K562 (cell line): Measurements from ENCODE around the gene NCKAP1. TPM values are rescaled to one million over a fixed set of nuclear protein-coding genes. Genes with fewer than 3 reads are reported as not detected.

Experiments used
- DEAF1 ChIP-seq: fragments of 450-650 bp; formaldehyde crosslinking; IDR thresholded peaks from 2 replicates; pipeline ENCODE4 v1.4.0; 2020; ENCODE audit warnings: mild to moderate bottlenecking, moderate library complexity
- DPF2 ChIP-seq: fragments of 450-650 bp; IDR thresholded peaks from 2 replicates; pipeline ENCODE4 v1.6.1; 2016
- FOXJ2 ChIP-seq: fragments of 200-800 bp; sonication (Bioruptor generic); IDR thresholded peaks from 2 replicates; pipeline ENCODE4 v1.6.1; 2016; ENCODE audit warnings: missing genetic modification characterization, missing compliant biosample characterization
- JUN ChIP-seq, 2 experiments: sonication (generic) in 1 of 2; formaldehyde crosslinking in 1 of 2; IDR thresholded peaks; 2 replicates each; pipeline versions ENCODE4 v1.6.1 to v1.8.0; 2012 to 2022; ENCODE audit warnings: borderline replicate concordance in 2 of 2, mild to moderate bottlenecking in 2 of 2, improper control_type of control experiment in 1 of 2, low read depth in 1 of 2, low read length in 1 of 2, missing genetic modification reagents in 1 of 2
- JUND ChIP-seq, 2 experiments: IDR thresholded peaks; 2 replicates in 1 of 2; 3 replicates in 1 of 2; pipeline ENCODE4 v1.6.1; 2011; ENCODE audit warnings: borderline replicate concordance in 2 of 2, low read depth in 2 of 2, low read length in 2 of 2, improper control_type of control experiment in 1 of 2, missing biosample characterization in 1 of 2, missing genetic modification characterization in 1 of 2, missing genetic modification reagents in 1 of 2
- KDM2B ChIP-seq: fragments of 250-450 bp; sonication (Bioruptor Pico); IDR thresholded peaks from 2 replicates; pipeline ENCODE4 v1.8.0; 2021; ENCODE audit warnings: mild to moderate bottlenecking, moderate library complexity
- KLF16 ChIP-seq: IDR thresholded peaks from 2 replicates; pipeline ENCODE4 v1.6.1; 2016; ENCODE audit warnings: antibody characterized with exemption
- NCOA1 ChIP-seq: fragments of 450-650 bp; IDR thresholded peaks from 2 replicates; pipeline ENCODE4 v1.6.1; 2016; ENCODE audit warnings: low read depth
- NR1H2 ChIP-seq: sonication (generic); formaldehyde crosslinking; IDR thresholded peaks from 2 replicates; pipeline ENCODE4 v1.4.0; 2020; ENCODE audit warnings: mild to moderate bottlenecking, missing genetic modification reagents
- SMARCC2 ChIP-seq: fragments of 450-650 bp; IDR thresholded peaks from 2 replicates; pipeline ENCODE4 v1.6.1; 2017; ENCODE audit warnings: antibody characterized with exemption, moderate library complexity, mild to moderate bottlenecking, low read depth
- SRSF9 ChIP-seq: fragments of 200-400 bp; formaldehyde crosslinking; IDR thresholded peaks from 2 replicates; pipeline ENCODE4 v1.6.1; 2017; ENCODE audit warnings: low read depth, low read length, borderline replicate concordance
- STAT5A ChIP-seq: IDR thresholded peaks from 2 replicates; pipeline ENCODE4 v1.6.1; 2012; ENCODE audit warnings: low read length, inconsistent platforms, borderline replicate concordance
- TAF9B ChIP-seq: fragments of 450-650 bp; IDR thresholded peaks from 2 replicates; pipeline ENCODE4 v1.6.1; 2018; ENCODE audit warnings: mild to moderate bottlenecking; ENCODE audit not compliant: partially characterized antibody
- ZNF586 ChIP-seq: fragments of 450-650 bp; formaldehyde crosslinking; conservative IDR thresholded peaks from 2 replicates; pipeline ENCODE4 v1.4.0; 2020; ENCODE audit warnings: mild to moderate bottlenecking, moderate library complexity
- polyA plus RNA-seq, 8 experiments: library from polyadenylated mRNA; depleted of rRNA in 4 of 8; stranded (reverse) in 5 of 8; unstranded in 3 of 8; fragments of >200 nt; fragmentation: Nextera tagmentation in 2 of 8; fragmentation: Illumina TruSeq in 1 of 8; extraction: Ambion mirVana in 2 of 8; extraction: Trizol in 1 of 8; gene quantifications; 2 replicates each; pipeline versions ENCODE4 v1.2.1 to v1.2.3, GENCODE V29; 2011 to 2014; ENCODE audit warnings: inconsistent platforms in 1 of 8, missing spikeins in 1 of 8
- total RNA-seq, 7 experiments: library from RNA; depleted of rRNA in 6 of 7; stranded (reverse); fragments of >200 nt in 6 of 7; fragmentation: Illumina TruSeq in 2 of 7; extraction: Trizol in 2 of 7; gene quantifications; 2 replicates each; pipeline versions ENCODE4 v1.2.1 to v1.2.3, GENCODE V29; 2011 to 2021; ENCODE audit warnings: low replicate concordance in 1 of 7
- TF ChIP-seq, protein P1 (sequence below): fragments of 450-650 bp; IDR thresholded peaks from 2 replicates; pipeline ENCODE4 v1.6.1; 2017; ENCODE audit warnings: antibody characterized with exemption, mild to moderate bottlenecking
- TF ChIP-seq, protein P2 (sequence below): sonication (generic); formaldehyde crosslinking; IDR thresholded peaks from 2 replicates; pipeline ENCODE4 v1.8.0; 2022; ENCODE audit warnings: missing genetic modification reagents, mild to moderate bottlenecking, moderate library complexity, borderline replicate concordance
- TF ChIP-seq, protein P3 (sequence below): fragments of 450-650 bp; IDR thresholded peaks from 2 replicates; pipeline ENCODE4 v1.7.1; 2018; ENCODE audit warnings: mild to moderate bottlenecking, low read depth; ENCODE audit not compliant: partially characterized antibody

The NCKAP1 gene
- total and polyA plus RNA-seq, 9 of the 15 experiments (the other 6 are each of a cell fraction or from before 2014, with no cell fraction given): 34.0 to 153 (median 88.7) TPM

DNA sequence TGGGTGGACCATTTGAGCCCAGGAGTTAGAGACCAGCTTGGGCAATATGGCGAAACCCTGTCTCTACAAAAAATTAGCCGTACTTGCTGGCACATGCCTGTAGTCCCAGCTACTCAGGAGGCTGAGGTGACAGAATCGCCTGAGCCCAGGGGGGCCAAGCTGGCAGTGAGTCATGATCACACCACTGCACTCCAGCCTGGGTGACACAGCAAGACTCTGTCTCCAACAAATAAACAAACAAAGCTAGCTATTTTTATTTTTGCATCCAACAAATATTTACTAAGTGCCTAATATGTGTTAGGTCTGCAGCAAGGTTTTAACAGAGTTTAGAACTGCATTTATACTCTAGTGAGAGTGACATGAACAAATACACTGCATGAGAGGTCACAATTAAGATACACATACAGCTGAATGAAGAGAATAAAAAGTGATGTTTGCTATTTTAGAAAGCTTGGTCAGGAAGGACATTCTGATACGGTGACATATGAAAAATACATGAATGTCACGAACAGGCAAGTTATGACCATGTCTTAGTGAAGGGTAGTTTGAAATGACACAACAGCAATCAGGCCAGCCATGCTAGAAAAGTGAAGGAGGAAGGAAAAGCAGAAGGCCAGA lies 88.6 kb downstream of the NCKAP1 start (continued):
- TF ChIP-seq, protein P1, sequence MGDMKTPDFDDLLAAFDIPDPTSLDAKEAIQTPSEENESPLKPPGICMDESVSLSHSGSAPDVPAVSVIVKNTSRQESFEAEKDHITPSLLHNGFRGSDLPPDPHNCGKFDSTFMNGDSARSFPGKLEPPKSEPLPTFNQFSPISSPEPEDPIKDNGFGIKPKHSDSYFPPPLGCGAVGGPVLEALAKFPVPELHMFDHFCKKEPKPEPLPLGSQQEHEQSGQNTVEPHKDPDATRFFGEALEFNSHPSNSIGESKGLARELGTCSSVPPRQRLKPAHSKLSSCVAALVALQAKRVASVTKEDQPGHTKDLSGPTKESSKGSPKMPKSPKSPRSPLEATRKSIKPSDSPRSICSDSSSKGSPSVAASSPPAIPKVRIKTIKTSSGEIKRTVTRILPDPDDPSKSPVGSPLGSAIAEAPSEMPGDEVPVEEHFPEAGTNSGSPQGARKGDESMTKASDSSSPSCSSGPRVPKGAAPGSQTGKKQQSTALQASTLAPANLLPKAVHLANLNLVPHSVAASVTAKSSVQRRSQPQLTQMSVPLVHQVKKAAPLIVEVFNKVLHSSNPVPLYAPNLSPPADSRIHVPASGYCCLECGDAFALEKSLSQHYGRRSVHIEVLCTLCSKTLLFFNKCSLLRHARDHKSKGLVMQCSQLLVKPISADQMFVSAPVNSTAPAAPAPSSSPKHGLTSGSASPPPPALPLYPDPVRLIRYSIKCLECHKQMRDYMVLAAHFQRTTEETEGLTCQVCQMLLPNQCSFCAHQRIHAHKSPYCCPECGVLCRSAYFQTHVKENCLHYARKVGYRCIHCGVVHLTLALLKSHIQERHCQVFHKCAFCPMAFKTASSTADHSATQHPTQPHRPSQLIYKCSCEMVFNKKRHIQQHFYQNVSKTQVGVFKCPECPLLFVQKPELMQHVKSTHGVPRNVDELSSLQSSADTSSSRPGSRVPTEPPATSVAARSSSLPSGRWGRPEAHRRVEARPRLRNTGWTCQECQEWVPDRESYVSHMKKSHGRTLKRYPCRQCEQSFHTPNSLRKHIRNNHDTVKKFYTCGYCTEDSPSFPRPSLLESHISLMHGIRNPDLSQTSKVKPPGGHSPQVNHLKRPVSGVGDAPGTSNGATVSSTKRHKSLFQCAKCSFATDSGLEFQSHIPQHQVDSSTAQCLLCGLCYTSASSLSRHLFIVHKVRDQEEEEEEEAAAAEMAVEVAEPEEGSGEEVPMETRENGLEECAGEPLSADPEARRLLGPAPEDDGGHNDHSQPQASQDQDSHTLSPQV: peak; percentile 98
- TF ChIP-seq NR1H2 (CRISPR knock-in tag): no peak
- peak; percentile 82 for TF ChIP-seq FOXJ2 (tag)
- TF ChIP-seq ZNF586 (CRISPR knock-in tag): no peak
- TF ChIP-seq SRSF9: no peak
- TF ChIP-seq, protein P2, sequence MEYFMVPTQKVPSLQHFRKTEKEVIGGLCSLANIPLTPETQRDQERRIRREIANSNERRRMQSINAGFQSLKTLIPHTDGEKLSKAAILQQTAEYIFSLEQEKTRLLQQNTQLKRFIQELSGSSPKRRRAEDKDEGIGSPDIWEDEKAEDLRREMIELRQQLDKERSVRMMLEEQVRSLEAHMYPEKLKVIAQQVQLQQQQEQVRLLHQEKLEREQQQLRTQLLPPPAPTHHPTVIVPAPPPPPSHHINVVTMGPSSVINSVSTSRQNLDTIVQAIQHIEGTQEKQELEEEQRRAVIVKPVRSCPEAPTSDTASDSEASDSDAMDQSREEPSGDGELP (CRISPR knock-in tag): peak; percentile 54; the same call in 1 of the 2 replicates
- TF ChIP-seq NCOA1: peak; percentile 36; the same call in 1 of the 2 replicates
- peak; percentile 90 for TF ChIP-seq DPF2
- TF ChIP-seq, protein P3, sequence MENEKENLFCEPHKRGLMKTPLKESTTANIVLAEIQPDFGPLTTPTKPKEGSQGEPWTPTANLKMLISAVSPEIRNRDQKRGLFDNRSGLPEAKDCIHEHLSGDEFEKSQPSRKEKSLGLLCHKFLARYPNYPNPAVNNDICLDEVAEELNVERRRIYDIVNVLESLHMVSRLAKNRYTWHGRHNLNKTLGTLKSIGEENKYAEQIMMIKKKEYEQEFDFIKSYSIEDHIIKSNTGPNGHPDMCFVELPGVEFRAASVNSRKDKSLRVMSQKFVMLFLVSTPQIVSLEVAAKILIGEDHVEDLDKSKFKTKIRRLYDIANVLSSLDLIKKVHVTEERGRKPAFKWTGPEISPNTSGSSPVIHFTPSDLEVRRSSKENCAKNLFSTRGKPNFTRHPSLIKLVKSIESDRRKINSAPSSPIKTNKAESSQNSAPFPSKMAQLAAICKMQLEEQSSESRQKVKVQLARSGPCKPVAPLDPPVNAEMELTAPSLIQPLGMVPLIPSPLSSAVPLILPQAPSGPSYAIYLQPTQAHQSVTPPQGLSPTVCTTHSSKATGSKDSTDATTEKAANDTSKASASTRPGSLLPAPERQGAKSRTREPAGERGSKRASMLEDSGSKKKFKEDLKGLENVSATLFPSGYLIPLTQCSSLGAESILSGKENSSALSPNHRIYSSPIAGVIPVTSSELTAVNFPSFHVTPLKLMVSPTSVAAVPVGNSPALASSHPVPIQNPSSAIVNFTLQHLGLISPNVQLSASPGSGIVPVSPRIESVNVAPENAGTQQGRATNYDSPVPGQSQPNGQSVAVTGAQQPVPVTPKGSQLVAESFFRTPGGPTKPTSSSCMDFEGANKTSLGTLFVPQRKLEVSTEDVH: no peak
- 0 out of 2 replicates have a peak, but pooled peaks have one; percentile 8 for TF ChIP-seq DEAF1 (CRISPR knock-in tag)
- TF ChIP-seq STAT5A: no peak
- TF ChIP-seq JUND (IDR thresholded peaks at IDR 0.05; ENCODE audit: borderline replicate concordance, low read depth, low read length): peak; percentile 94
- peak; percentile 92; the same call in 2 of the 3 replicates for TF ChIP-seq JUND (tag; IDR thresholded peaks at IDR 0.05; ENCODE audit: borderline replicate concordance, low read depth, low read length)
- peak; percentile 87 for TF ChIP-seq JUN (IDR thresholded peaks at IDR 0.05; ENCODE audit: borderline replicate concordance, low read depth, low read length)
- no peak for TF ChIP-seq JUN (CRISPR knock-in tag; IDR thresholded peaks at IDR 0.05; ENCODE audit: borderline replicate concordance)
- TF ChIP-seq KDM2B (CRISPR knock-in tag): no peak
- TF ChIP-seq TAF9B: peak; percentile 48
- TF ChIP-seq KLF16: no peak
- peak; percentile 75 for TF ChIP-seq SMARCC2
